Activated B cell treated with CpG ODN at 0.5 μM for 24 hours (primary cell): ENCODE data around the gene ADCY1. TPM values are rescaled to one million over a fixed set of nuclear protein-coding genes. Genes with fewer than 3 reads are reported as not detected.

Source experiments
- ATAC-seq: fragments of 200-7000 bp; cut with Tn5 transposase; one replicate; pipeline ENCODE4 v1.10.0; 2021; ENCODE audit warnings: low read depth, mild to moderate bottlenecking, moderate library complexity
- CTCF ChIA-PET: fragments of 350-600 bp; sonication (Branson Sonifier 250); formaldehyde crosslinking; loops from one replicate; lab custom pipeline; 2021; ENCODE audit warnings: antibody characterized with exemption; lab: Charles Lee
- POLR2A ChIA-PET: fragments of 350-600 bp; sonication (Branson Sonifier 250); formaldehyde crosslinking; loops from one replicate; lab custom pipeline; 2021; ENCODE audit warnings: antibody characterized with exemption; lab: Charles Lee
- DNase-seq: peaks from one replicate; pipeline ENCODE4 v3.0.0; 2022
- H3K27ac Mint-ChIP-seq: one replicate; pipeline ENCODE4 v1.8.0; 2020; ENCODE audit warnings: mixed read lengths
- H3K27me3 Mint-ChIP-seq: one replicate; pipeline ENCODE4 v1.8.0; 2021; ENCODE audit warnings: mixed read lengths
- H3K36me3 Mint-ChIP-seq: one replicate; pipeline ENCODE4 v1.8.0; 2021; ENCODE audit warnings: low read depth, mixed read lengths
- H3K4me1 Mint-ChIP-seq: one replicate; pipeline ENCODE4 v1.8.0; 2021; ENCODE audit warnings: mixed read lengths
- H3K4me3 Mint-ChIP-seq: one replicate; pipeline ENCODE4 v1.8.0; 2020; ENCODE audit warnings: mild to moderate bottlenecking, mixed read lengths
- H3K9me3 Mint-ChIP-seq: one replicate; pipeline ENCODE4 v1.8.0; 2020; ENCODE audit warnings: mixed read lengths
- intact Hi-C: fragments of 100-400 bp; cut with micrococcal nuclease; formaldehyde crosslinking; loops from one replicate; pipeline ENCODE4 v1.15.1; 2024
- total RNA-seq: library from RNA; stranded (reverse); gene quantifications from 2 replicates; pipeline ENCODE4 v1.2.3, GENCODE V29; 2022
- TF ChIP-seq, protein P1 (sequence below): fragments of 200-600 bp; IDR thresholded peaks from one replicate; pipeline ENCODE4 v1.8.0; 2022; ENCODE audit warnings: antibody characterized with exemption, mild to moderate bottlenecking

The ADCY1 gene
- total RNA-seq, 1 donor from 2014 or later: not detected

DNA sequence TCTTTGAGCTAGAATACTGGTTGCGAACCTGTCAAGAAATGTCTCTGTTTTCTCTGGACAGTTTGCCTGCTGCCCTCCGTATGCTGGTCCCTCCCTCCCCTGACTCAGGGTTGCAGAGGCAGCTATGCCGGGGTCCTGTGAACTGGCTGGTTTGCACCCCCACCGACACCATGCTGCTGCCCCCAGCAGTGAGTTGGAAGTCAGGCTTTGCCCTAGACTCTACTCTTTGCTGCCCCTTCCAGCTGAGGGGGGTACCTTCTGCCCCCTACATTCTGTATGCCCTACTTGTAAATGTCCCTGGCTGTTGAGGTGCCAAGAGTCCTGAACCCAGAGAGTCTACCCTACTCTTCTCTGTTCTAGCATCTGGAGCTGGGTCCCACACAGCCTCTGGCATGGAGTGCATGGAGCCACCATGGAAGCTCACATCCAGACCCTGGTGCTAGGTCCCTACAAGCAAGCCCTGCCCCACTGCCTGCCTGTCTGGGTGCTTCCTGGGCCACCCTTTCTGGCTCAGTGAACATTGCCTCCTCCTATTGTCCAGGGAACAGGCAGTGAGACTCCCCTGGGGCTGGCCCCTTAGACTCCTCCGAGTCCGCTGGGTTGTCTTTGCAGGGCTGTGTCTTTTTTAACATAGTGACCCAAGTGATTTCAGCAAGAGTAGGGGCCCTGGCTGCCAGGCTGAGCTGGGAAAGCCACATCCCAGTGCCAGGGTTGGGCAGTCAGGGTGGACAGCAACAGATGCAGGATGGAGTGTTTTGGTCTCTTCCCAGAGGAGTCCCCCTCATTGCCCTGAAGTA, 138.9 kb downstream of the ADCY1 start:
- H3K4me1 Mint-ChIP-seq: no peaks in the 10 kb centered on the region
- ChIA-PET POLR2A (no interaction called here), CTCF (no interaction called here)
- H3K36me3 Mint-ChIP-seq: no peaks in the 10 kb centered on the region
- no peak overlapping the region for H3K27ac Mint-ChIP-seq
- H3K27me3 Mint-ChIP-seq: no peaks in the 10 kb centered on the region
- H3K9me3 Mint-ChIP-seq: no peaks in the 10 kb centered on the region
- TF ChIP-seq, protein P1, sequence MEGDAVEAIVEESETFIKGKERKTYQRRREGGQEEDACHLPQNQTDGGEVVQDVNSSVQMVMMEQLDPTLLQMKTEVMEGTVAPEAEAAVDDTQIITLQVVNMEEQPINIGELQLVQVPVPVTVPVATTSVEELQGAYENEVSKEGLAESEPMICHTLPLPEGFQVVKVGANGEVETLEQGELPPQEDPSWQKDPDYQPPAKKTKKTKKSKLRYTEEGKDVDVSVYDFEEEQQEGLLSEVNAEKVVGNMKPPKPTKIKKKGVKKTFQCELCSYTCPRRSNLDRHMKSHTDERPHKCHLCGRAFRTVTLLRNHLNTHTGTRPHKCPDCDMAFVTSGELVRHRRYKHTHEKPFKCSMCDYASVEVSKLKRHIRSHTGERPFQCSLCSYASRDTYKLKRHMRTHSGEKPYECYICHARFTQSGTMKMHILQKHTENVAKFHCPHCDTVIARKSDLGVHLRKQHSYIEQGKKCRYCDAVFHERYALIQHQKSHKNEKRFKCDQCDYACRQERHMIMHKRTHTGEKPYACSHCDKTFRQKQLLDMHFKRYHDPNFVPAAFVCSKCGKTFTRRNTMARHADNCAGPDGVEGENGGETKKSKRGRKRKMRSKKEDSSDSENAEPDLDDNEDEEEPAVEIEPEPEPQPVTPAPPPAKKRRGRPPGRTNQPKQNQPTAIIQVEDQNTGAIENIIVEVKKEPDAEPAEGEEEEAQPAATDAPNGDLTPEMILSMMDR: no peak
- no peak for ATAC-seq
- intact Hi-C loops: no loop called here
- DNase-seq: no peak
- no peak overlapping the region for H3K4me3 Mint-ChIP-seq

DNA sequence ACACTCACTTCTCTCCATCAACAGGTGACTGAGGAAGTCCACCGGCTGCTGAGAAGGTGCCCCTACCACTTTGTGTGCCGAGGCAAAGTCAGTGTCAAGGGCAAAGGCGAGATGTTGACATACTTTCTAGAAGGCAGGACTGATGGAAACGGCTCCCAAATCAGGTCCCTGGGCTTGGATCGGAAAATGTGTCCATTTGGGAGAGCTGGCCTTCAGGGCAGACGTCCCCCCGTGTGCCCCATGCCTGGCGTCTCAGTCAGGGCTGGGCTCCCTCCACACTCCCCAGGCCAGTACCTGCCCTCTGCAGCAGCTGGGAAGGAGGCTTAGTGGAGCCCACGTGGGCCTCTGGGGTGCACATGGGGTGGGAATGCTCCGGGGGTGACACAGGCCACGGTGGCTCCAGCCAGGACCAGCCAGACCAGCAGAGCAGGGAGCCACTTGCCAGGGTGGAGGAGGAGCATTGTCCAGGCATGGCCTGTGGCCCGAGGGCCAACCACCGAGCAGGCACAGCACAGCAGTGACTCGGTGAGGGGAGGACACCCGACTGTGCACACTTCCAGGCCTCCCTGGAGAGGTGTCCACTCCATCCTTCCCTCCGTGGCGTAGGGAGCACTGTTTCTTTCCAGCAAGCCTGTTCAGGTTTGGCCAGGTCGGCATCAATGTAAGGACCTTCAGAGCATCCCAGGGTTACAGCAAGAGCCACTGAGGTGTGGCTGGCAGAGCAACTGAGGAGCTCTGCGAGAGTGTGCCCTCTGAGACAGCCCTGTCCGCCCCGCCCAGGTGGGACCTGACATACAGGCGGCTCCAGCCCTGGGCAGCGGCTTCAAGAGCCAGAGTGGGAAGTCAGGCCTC, 139.7 kb downstream of the ADCY1 start:
- intact Hi-C loops: no loop called here
- Mint-ChIP-seq H3K9me3 (no peaks in the 10 kb centered on the region), H3K4me3 (no peak overlapping the region), H3K36me3 (no peaks in the 10 kb centered on the region), H3K27me3 (no peaks in the 10 kb centered on the region), H3K27ac (no peak overlapping the region), H3K4me1 (no peaks in the 10 kb centered on the region)
- DNase-seq (no peak), ATAC-seq (no peak)
- TF ChIP-seq, protein P1: no peak
- ChIA-PET CTCF (no interaction called here), POLR2A (no interaction called here)

DNA sequence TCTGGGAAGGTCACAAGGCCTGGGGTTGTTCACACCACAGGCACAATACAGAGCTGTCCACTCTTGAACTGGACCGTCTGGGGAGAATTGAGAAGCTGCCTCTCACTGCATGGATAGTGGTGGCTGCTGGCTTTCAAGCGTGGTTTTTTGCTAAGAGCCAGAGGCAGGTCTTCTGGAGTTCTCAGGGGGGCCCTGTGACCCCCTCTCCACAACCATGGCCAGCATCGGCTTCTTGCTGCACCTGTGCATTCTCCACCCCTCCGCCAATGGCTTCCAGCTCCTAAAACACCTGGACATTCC, 140.3 kb downstream of the ADCY1 start:
- no peak overlapping the region for H3K4me3 Mint-ChIP-seq

DNA sequence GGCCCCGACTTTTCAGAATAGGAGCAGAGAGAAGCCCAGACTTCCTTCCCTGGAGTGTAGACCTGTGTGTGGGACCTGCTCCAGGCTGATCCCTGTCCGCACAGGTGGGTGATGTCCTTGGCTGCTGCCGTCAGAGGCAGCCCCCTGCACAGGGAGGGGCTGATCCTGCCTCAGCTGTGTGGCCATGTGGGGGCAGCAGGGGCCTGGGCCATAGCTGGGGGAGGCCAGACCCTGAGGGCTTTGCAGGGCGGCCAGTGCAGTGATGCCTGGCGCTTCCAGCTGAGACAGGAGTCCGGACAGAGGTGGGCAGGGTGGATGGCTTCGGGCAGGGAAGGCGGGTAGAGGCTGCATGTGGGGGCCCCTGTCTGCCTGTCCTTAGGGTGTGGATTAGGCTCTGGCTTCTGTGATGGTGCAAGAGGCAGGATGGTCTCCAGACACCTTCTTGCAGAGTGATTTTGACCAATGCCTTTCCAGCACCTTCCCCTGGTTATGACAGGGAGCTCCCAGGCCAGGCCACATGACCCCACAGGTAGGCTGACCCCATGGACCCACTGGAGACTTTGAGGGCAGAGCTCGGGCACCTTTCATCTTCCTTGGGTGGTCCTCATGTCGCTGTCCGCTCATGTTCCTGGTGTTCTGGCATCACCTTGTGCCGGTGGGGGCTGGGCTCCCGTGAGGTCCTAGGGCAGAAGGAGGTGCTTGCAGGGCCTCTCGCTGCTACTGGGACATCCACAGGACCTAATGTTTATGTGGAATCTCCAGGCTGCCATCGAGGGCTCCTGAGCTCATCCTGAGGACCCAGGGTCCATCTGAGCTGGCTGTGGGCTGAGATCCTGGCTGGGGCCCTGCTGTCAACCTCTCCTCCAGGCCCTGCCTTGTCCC, 141.5 kb downstream of the ADCY1 start:
- no peaks in the 10 kb centered on the region for H3K9me3 Mint-ChIP-seq
- no peak overlapping the region for H3K4me3 Mint-ChIP-seq
- no peaks in the 10 kb centered on the region for H3K4me1 Mint-ChIP-seq
- H3K27ac Mint-ChIP-seq: no peak overlapping the region
- ChIA-PET CTCF (no interaction called here), POLR2A (no interaction called here)
- H3K36me3 Mint-ChIP-seq: no peaks in the 10 kb centered on the region
- TF ChIP-seq, protein P1: no peak
- intact Hi-C loops: no loop called here
- DNase-seq (no peak), ATAC-seq (no peak)
- no peaks in the 10 kb centered on the region for H3K27me3 Mint-ChIP-seq

More for the DNA sequence above, 140.3 kb downstream of the ADCY1 start:
- Mint-ChIP-seq H3K27ac (no peak overlapping the region), H3K27me3 (no peaks in the 10 kb centered on the region), H3K9me3 (no peaks in the 10 kb centered on the region), H3K4me1 (no peaks in the 10 kb centered on the region), H3K36me3 (no peaks in the 10 kb centered on the region)
- POLR2A ChIA-PET: no interaction called here
- intact Hi-C loops: no loop called here
- CTCF ChIA-PET: no interaction called here
- no peak for ATAC-seq
- TF ChIP-seq, protein P1: no peak
- DNase-seq: no peak
